Middle frontal gyrus (tissue), 1 donor: Measurements from ENCODE around the gene PMEL.
"Not testable (repeated sequence)": the region's sequence is repeated elsewhere in the genome, so short reads cannot be mapped to it uniquely, and the experiment has no call there.

Source experiments
- DNase-seq: peaks from one replicate; pipeline ENCODE4 v3.0.0-alpha.2; 2015; ENCODE audit warnings: low spot score; ENCODE audit errors: extremely low spot score

Gene PMEL

DNA sequence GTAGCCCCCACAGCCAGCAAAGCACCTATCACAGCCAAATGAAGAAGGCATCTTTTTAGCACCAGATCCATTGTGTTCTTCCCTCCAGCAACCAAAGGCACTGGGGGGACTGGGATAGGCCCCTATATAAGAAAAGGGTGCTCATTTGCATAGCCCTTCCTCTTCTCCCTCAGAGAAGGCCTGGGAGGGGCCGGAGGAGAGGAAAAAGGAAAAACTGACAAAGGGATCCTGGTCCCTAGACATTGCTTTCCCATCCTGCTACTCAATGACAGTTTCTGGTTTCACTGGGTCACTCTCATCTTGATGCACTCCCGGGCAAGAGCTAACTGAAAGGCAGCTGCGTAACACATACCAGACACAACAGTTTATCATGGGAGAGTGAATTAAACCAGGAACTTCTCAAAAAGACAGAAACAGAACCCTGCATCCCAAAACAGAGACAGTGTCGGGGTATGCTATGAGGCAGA is at the start of gene PMEL:
Gene PMEL, minus strand, starts transcription at position 102 of the 467 bp plus-strand sequence. Its CDS starts 31 bp downstream, at position 71.
- no peak for DNase-seq

DNA sequence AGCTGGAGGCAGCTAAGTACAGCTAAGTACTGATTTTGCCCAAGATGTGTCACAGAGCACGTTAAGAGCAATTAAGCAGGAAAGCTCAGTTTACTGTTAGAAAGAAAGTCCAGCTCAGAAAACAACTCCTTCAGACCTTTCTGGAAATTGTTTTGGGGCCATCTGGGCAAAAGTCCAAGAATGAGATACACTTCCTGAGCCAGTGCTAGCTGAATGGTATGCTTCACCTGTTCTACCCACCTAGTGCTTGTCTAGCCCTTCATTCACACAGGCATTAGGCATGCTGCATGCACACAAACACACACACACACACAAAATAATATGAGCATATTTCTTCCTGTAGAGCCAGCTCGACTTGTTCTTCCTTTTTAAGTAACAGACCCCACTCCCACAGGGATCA is 48.4 kb upstream of the PMEL start:
- DNase-seq: no peak

DNA sequence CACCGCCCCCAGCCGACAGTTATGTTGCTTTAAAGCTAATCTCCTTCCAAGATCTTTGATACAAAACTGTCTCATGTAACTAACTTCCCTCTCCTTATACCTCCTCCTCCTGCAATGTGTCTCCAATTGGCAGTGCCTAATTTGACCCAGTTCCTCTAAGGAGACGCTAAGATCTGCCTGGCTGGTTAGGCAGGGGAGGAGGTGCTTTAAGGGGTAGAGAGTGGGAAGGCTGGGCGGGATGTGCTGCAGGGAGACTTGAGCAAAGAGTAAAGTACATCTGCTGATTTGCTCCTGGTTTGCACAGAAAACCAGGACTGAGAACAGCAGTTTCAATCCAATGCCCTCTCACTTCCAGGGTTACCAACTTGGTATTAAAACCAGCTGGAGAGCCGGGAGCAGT is 47.6 kb upstream of the PMEL start:
- DNase-seq: peak; percentile 27

DNA sequence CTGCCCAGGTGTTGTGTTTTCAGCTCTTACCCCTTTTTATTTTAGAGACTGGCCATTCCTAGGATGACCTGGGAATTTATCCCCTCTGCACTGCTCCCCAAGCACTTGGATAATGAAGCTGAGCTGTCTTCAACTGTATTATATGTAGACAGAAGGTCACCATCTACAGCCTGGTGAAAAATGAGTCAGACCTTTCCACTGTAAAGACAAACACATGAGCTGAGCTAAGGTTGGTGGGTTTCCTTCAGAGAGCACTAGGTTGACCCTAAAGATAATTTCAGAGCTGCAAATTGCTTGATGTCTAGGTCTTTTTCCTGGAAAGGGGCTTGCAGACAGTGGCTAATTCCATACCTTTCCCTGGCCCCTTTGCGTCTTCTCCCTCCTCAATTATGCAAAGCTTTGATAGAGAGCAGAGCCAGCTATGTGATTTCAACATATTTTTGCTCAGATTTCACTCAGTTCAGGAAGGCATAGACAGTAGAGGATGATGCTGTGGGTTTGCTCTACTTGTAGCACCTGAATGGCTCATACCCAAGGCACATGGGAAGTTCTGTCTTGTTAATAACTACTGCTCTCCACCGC is 45.8 kb upstream of the PMEL start:
- no peak for DNase-seq

DNA sequence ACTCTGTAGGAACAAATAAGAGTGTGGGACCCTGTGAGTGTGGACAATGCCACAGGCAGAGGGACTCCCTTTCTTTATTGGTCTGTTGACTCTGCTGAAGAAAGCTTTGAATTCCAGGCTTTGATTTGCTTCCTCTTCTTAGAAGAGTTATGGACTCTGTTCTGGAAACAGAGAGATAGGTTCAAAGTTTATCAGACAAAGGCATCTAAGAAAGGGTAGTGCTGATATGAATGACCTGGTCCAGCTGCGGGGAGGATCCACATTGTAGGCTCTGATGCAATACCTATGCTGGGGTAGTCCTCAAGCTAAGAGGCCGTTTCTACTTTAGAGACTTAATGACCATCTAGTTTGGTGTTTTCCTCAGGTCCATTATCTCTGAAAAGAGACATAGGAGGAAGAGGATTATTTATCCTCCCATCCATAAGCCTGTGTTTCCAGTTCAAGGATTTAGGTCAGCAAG is 44.3 kb upstream of the PMEL start:
- DNase-seq: no peak

DNA sequence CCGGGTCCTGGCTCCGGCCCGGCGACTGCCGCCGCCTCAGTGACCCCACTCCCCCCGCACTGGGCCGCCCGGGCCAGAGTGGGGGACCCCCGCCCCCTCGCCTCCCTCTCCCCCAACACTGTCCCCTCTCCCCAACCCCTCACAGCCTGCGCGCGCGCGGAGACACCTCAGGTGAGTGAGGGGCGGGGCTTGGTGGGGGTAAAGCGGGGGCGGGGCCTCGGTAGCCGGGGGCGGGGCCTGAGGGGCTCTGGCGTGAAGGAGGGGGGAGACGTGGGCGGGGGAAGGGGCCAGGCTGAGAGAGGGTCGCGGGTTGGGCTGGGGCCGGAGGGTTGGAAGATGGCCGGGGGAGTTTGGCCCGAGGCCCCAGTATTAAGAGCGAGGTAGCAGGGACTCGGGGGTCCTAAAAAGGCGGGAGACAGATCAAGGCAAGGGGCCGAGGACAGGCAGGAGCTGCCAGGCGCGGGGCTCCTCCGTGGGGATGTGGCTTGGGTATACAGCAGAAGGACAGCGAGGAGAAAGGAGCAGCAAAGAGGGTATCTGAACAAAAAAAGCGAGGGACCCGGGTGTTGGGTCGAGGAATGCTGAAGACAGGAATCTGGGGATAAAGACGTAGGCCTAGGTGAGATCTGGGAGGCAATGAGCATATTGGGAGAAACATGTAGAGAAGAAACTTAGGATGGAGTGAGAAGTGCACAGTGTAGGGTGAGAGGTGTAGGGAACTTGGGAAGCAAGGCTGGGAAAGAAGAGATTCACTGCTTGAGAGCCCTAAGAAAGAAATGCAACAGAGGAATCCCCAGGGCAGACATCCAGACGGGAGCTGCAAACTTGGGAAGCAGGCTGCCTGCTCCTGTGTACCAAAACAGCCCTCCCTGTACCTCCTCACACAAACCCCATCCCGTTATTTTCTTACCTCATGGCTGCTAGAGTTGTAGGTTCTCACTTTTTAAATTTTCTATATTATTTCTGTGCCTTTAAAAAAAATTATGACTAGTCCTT is 42.0 kb upstream of the PMEL start:
- DNase-seq: no peak

DNA sequence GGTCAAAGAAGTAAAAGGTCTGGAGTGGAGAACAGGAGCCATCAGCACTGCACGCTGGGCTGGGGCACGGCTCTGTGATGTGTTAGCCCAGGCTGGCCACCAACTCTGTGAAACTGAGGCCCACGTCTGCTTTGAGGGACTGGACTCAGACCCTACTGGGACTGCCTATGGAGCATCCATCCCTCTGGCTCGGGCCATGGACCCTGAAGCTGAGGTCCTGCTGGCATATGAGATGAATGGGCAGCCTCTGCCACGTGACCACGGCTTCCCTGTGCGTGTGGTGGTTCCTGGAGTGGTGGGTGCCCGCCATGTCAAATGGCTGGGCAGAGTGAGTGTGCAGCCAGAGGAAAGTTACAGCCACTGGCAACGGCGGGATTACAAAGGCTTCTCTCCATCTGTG is 38.4 kb upstream of the PMEL start:
- no peak for DNase-seq

DNA sequence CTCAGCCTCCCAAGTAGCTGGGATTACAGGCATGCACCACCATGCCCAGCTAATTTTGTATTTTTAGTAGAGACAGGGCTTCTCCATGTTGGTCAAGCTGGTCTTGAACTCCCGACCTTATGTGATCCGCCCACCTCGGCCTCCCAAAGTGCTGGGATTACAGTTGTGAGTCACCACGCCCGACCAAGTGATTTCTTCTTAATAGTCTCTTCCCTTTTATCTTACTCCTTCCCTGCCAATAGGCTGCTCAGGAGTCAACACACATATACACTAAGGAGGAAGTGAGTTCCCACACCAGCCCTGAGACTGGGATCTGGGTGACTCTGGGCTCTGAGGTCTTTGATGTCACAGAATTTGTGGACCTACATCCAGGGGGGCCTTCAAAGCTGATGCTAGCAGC is 37.5 kb upstream of the PMEL start:
- not testable (repeated sequence) for DNase-seq

DNA sequence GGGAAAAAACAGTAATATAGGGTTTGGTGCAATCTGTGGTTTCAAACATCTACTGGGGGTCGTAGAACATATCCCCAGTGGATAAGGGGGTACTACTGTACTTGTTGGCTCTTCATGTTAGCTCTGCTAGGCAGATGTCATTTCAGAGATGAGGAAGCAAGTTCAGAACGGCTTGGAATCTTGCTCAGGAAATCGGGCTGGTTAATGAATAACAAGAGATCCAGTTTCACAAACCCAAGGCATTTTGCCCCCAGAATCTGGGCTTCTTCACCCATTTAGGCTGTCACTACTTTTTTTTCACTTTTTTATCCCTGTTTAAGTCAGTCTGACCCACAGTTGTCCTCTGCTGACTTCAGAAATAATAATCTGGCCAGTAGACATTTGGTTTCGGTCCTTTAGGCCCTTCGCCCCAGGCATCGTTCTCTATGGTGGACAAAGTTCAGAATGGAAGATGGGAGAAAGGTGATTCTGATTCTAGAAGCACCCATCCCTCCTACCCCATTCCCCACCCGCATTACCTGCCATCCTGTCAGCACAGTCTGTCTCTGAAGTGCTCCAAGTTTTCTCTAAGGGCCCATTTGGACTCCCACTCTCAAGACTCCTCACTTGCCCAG is 35.8 kb upstream of the PMEL start:
- DNase-seq: no peak

DNA sequence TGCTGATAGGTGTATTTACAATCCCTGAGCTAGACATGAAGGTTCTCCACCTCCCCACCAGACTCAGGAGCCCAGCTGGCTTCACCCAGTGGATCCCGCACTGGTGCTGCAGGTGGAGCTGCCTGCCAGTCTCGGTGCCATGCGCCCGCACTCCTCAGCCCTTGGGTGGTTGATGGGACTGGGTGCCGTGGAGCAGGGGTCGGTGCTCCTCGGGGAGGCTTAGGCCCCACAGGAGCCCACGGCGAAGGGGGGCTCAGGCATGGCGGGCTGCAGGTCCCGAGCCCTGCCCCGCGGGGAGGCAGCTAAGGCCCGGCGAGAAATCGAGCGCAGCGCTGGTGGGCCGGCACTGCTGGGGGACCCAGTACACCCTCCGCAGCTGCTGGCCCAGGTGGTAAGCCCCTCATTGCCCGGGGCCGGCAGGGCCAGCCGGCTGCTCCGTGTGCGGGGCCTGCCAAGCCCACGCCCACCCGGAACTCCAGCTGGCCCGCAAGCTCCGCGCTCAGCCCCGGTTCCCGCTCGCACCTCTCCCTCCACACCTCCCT is 34.2 kb upstream of the PMEL start:
- not testable (repeated sequence) for DNase-seq

DNA sequence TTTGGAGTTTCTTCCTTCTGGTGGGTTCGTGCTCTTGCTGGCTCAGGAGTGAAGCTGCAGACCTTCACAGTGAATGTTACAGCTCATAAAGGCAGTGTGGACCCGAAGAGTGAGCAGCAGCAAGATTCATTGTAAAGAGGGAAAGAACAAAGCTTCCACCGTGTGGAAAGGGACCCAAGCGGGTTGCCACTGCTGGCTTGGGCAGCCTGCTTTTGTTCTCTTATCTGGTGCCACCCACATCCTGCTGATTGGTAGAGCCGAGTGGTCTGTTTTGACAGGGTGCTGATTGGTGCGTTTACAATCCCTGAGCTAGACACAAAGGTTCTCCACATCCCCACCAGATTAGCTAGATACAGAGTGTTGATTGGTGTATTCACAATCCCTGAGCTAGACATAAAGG is 33.7 kb upstream of the PMEL start:
- not testable (repeated sequence) for DNase-seq

DNA sequence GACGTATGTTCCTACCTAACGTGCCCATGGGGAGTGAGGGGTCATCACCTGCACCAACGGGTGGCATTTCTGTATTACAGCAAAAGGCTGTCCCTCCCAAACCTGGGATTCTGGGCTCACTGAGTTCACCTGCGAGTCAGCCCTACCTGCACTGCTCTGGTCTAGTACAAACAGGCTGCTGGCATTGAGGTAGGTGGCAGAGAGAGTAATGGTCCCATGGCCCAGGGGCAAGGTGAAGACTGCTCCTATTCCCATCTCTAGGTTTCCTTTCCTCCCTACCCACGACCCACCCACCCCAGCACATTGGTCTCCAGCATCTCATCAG is 31.7 kb upstream of the PMEL start:
- DNase-seq: no peak

DNA sequence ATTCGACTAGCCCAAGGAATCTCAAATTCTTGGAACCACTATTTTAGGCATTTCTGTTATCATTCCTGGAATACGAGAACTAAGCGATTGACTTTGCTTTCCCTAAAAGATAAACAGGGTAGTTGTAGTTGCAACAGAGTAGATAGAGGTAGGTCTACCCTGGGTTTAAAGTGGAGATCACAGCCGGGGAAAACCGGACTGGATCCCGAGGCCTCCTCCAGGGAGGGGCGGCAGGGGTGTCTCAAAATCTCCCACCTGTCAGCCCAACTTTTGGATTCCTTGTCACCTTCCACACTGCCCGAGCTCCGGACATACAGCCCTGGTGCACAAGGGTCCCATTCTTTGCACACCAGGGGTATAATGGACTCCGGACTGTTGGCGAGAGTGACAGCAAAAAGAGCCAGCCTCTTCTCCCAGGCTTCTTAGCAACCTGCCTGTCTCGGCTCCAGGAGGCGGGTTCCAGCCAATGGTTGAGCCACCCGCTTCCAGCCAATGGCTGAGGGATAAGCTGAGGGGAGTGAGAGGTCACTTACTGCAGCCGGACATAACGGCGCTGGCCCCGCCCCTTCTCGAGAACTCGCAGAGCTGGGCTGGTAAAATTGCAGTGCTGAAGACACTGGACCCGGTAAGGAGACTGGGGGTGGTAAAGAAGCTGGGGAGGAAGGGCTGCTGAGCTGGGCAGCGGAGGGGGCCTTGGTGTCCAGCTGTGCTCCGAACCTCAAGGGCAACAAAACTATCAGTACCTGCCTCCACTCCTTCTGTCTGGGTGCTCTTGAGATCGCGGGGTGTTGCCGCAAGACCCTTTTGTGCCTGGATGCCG is 31.1 kb upstream of the PMEL start, which contains the start of gene SUOX:
Gene SUOX, plus strand, starts transcription at position 562 of the 820 bp plus-strand sequence. CDS start 4,946 bp downstream, outside the sequence.
- DNase-seq: peak; percentile 92

DNA sequence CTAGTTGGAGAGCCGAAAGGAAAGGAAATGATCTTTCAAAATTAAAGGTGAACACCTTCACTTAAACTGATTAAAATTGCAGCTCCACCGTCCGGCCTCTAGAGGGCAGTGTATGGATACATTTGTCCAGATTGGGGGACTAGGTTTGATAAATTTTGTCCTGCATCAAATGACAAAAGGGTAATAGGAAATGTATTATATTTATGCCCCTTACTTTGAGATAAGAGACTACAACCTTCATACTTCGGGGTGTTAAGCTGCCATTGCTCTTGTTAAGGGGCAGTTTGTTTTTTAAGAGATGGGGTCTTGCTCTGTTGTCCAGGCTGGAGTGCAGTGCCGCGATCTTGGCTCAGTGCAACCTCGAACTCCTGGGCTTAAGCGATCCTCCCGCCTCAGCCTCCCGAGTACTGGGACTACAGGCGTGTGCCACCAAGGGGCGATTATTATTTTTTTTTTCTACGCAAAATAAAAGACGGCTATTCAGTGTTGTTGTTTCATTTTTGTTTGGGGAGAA is 30.4 kb upstream of the PMEL start:
- DNase-seq: no peak

DNA sequence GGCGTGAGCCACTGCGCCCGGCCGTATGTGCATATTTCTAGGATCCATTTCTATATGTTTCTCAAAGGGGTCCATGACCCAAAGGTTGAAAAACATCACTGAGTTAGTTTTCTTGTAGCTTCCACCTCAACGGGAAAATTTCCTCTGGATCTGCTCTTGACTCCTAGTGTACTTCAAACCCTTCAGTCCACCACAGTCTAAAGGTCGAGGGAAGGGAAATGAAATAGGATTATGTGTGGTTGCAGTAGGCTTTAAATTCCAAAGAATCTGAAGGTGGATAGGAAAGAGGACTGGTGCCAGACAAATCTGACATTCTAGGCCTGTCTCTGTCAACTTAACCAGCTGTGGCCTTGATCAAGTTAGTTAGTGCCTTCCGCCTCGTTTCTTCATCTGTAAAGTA is 29.5 kb upstream of the PMEL start:
- no peak for DNase-seq

DNA sequence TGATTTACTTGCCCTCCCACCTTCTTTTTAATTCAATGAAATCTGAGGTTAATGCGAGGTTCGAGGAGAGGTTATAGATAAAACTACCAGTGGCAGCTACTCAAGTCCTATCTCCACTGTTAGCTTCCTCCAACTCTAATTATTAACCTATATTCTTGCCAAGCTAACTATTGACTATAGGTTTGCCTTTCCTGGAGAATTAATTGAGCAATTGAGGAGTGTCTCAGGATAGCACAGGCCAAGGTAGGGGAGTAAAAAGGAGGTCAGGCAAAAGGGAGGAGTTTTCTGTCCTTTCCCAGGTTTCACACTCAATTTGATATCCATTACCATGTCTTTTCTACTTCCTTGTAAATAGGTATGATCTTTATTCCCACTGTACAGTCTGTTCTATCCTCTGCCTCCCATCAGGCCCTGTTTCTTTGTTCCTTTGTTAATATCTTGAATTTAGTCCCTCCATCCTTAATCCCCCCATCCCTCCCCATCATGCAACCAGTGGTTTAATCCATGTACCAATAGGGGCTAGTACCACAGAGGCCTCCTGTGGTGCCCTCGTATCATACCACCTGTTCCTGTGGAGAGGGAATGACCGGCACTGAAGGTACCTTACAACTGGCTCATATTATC is 27.5 kb upstream of the PMEL start:
- no peak for DNase-seq

DNA sequence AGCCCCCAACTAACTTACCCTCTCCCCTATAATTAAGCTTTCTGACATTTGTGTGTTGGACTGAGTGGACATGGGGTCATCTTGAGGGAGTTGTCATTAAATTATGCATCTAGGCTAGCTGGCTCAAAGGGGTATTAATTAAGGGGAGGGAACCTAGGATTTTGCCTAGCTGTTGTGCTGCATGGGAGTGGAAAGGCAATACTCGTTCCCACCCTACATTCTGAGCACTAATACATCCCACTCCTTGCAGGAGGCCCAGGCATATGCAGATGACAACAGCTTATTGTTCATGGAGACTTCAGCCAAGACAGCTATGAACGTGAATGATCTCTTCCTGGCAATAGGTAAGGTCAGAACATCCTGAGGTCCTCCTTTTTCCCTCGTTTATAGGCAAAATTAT is 25.3 kb upstream of the PMEL start:
- DNase-seq: no peak

DNA sequence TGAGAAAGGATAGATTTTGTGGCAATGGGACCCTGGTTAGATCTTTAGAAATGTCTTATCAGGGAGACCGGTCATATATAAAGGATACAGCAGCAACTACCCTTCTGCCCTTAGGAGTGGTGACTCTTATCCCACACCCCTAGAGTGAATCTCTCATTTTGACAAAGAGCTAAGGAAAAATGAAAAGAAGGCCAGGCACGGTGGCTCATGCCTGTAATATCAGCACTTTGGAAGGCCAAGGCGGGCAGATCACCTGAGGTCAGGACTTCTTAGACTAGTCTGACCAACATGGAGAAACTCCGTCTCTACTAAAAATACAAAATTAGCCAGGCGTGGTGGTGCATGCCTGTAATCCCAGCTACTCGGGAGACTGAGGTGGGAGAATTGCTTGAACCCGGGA is 20.1 kb upstream of the PMEL start:
- not testable (repeated sequence) for DNase-seq

DNA sequence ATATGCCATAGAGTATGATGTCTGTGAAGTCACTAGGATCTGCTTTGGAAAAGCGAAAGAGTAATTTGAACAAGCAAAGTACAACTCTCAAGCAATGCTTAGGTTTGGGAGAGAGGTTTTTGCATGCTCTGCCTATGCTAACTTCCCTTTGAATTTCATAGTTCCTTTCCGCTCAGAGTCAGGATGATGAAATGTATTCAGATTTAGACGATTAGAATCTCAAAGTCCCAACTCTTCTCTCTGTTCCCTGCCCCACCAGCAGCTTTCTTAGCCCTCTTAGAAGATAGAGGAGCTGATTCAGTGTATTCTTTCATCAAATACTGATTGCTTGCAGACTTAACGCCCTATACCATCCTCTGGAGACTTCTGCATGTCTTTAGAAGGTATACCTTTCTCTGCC is 19.5 kb upstream of the PMEL start:
- no peak for DNase-seq

DNA sequence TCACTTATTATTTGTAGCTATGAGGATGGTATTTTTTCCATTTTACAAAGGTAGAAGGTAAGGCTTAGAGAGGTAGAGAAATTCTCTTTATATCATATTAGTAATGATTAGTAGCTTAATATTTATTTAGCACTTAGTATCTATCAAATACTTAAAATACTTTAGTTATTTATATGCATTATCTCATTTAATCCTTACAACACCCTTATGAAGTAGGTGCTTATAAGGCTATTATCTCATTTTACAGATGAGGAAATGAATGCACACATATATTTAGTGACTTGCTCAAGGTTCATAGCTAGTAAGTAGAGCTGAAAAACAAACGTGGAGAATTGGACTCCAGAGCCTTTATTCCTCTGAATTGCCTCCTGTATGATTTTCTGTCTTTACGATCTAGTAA is 19.0 kb upstream of the PMEL start:
- DNase-seq: no peak
